ENCODE results near the gene SNX20. TPM values are rescaled to one million over a fixed set of nuclear protein-coding genes. Genes with fewer than 3 reads are reported as not detected.
A peak's percentile ranks its signal among the peaks of the same experiment; 100 is the strongest.

SNX20 gene
- polyA plus RNA-seq (2013, experiment 1 of 2; ENCODE audit: insufficient read length): not detected
- not detected for polyA plus RNA-seq (2013, experiment 2 of 2; ENCODE audit: insufficient read length)

GRCh38 chr16:50681021-50681885 lies at the start of gene SNX20:
Gene SNX20 (minus strand): TSS chr16:50681312. CDS start chr16:50677526, 3,786 bp downstream.
- DNase-seq: no peak

DNA sequence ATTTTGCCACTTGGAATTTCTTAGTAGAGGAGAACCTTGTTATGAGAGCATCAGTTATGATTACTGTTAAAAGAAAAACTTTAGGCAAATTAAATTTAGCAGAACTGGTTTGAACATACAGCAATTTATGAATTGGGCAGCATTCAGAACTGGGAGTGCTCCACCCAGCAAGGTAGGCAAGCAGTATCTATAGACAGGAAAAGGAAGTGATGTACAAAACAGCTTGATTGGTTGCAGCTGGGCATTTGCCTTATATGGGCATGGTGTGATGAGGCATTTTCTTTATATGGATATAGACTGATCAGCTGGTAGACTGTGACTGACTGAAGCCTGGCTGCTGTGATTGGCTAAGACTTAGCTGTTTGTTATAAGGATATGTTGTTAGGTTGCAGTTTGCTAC lies 43.2 kb upstream of the SNX20 start:
- no peak for DNase-seq

DNA sequence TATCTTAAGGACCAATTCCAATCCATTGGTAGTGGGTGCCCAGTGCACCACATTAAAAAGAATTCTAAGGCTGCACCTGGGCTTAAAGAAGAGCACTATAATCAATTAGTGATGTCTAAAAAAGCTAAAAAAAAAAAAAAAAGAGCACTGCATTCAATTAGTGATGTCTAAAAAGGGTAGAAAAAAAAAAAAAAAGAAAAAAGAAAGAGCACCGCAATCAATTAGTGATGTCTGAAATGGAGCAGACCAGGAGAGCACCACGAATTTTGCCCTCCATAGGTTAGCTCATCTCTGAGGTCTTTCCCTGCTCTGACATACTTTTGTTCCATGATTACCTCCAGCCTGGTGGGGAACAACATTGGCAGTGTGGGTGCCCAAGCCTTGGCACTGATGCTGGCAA lies 41.8 kb upstream of the SNX20 start:
- DNase-seq: no peak

GRCh38 chr16:50722405-50722737 lies 41.3 kb upstream of the SNX20 start:
- DNase-seq: no peak

GRCh38 chr16:50721549-50722404 lies 40.7 kb upstream of the SNX20 start:
- DNase-seq: no peak

- DNase-seq: no peak
These were observed 38.6 kb upstream of the SNX20 start for GRCh38 chr16:50719401-50720337.

DNA sequence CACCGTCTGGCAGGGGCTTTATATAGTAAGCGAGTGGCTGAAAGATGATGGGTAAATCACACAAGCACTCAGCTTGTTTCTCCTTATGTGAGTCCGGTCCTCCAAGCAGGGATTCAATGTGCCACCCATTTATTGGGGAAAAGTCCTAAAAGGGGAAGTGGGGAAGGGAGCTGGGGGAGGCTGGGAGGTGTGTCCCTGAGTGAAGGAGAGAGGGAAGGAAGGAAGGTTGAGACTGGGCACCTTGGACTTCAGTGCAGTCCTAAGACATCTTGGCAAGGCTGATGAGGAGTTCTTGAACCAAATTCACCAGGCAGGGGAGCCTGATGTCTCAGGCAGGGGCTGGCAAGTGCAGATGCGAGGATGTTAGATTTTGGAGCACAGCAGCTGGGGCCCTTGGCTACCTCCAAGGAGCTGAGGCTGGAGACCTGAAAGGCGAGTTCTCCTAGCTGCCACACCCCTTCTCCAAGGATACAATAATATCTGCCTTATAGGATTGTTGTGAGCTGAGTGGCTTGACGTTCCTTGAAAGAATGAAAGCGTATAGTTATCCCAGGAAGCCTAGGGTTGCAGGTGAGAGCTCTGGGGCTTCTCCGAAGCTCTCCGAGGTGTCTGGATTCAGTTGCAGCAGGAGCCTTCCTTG lies 37.8 kb upstream of the SNX20 start:
- DNase-seq: no peak

DNA sequence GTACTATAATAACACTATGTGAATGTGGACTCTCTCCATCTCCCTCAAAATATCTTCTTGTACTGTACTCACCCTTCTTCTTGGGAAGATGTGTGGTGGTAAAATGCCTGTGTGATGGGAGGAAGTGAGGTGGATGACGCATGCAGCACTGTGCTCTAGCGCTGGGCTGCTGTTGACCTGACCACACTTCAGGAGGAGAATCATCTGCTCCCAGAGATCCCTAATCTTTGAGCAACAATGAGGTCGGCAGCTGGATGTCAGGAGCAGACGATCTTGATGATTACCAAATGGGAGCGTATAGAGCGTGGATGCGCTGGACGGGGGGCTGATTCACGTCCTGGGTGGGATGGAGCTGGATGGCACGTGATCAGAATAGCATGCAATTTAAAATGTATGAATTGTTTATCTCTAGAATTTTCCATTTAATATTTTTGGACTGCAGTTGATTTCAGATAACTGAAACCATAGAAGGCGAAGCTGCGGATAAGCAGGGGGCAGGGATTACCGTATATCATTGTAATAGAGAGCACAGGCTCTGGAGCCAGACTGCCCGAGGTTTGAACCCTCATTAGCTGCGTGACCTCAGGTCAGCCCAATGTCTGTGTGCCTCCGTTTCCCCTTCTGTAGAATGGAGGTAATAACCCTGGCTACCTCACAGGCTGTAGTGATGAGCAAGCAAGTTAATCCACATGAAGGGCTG lies 37.1 kb upstream of the SNX20 start:
- peak; percentile 33 for DNase-seq

- DNase-seq: no peak
These were observed 36.4 kb upstream of the SNX20 start for GRCh38 chr16:50717494-50717893.

GRCh38 chr16:50717091-50717490 lies 36.0 kb upstream of the SNX20 start:
- DNase-seq: no peak

DNA sequence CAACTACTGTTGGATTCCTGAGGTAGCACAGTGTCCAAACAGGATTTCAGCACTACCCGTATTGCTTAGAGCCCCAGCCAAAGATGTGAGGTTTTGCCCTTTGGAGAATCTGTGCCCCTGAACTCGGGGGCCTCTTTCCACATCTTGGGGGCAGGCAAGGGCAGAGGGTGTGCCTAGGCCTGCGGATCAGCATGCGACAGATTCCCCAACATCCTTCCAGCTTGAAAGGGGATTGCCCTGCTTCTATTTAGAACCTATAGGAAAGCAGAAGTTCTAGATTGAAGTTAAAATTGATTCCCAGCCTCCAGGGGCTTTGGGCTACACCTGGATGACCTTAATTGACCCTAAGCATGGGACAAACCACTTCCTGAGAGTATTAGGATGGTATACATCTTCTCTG lies 31.8 kb upstream of the SNX20 start:
- no peak for DNase-seq

GRCh38 chr16:50712560-50712898 lies 31.4 kb upstream of the SNX20 start:
- peak; percentile 32 for DNase-seq

GRCh38 chr16:50711862-50712559 lies 30.9 kb upstream of the SNX20 start:
- DNase-seq: no peak

GRCh38 chr16:50711040-50711439 lies 29.9 kb upstream of the SNX20 start:
- no peak for DNase-seq

DNA sequence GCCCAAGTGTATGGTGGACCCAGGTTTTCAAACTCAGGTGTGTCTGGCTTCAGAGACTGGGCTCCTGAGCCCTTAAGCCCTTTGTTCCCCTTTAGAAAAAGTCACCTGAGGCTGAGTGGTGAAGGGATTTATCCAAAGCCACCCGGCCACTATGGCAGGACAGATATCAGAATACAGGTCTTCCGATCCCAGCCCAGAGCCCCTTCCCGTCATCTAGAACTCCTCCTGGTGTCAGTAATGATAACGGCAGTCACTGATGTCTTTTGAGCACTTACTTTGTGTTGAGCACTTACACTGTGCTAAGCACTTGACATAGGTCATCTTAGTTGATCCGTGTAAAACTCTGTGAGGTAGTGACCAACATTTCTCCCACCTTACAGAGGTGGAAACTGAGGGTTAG lies 28.9 kb upstream of the SNX20 start:
- DNase-seq: no peak

DNA sequence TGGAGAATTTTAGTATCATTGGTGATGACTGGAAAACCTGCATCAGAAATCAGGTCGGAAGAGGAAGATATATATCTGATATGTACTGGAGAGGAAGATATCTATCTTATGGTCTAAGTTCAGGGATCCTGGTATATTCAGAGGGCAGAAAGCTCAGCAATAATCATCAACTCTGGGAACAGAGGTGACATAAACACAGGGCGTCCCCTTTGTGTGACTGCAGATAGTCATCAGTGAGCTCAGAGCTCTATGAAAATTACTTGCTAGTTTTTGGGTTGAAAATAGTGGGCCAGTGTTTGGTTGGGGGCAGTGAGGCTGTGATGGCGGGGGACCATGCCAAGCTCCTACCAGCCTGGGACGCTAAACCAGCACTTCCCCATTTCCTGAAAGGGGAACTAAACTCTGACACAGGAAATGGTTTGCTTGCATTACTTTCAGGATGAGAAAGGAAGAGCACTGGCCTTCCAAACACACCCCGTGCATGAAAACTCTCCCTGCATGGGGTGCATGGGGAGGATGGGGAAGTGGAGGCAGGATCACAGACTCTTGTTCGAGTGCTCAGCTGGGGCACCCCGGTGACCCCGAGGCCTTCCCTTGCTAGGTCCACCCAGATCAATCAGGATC lies 28.1 kb upstream of the SNX20 start:
- DNase-seq: no peak

DNA sequence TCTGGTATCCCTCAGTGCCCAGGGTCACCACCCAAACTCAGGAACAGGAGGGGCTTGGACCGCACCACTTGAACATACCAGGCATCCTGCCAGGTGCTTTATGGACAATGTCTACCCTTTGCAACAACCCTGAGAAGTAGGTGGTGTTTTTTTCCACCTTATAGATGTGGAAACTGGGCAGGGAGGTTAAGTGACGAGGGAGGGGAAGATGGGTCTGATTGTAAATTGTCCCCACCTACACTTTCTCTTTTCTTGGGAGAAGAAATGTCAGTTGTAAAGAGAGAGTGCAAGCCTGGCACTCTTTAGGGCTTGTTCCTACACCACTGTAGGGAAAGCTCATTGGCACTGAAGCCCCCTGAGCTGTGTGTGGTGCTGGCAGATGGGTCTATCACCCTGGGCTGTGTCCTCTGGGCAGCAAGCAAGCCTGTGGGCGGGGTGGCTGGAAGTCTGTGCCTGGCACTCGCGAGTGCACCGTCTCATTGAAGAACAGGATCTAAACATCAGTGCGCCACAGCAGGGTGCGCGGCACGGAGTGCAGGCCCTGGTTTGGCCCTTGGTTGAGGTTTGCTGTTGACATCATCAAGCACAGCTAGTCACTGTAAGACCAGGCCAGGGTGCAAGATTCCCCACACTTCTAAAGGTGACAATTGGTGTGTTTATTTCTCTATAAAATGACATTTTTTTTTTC lies 27.4 kb upstream of the SNX20 start:
- no peak for DNase-seq

- DNase-seq: no peak
These were observed 25.1 kb upstream of the SNX20 start for GRCh38 chr16:50706250-50706649.

DNA sequence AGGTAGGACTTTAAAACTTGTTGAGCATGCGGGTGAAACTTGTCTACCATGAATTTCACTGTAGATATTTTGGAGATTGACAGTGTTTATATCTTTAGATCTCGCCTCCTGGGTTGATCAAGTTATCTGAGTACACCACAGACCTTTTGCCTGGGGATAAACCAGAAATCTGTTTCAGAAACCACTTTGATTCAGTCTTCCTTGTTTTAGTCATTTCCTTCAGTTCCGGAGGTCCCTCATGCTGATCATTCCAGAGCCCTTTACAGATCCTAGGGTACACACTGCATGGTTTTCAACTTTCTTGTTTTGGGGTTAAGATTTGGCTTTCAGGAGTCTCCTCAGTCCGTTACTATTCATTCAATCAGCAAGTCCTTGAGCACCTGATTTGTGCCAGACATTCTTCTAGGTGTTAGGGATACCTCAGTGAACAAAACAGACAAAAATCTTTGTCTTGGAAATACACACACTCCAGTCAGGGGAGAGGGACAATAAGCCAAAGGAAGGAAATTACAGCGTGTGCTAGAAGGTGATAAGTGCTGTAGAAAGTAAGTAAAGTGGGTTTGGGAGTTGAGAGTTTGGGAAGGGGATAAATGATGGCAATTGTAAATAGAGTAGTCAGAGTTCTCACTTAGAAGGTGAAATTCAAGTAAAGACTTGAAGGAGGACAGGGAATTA lies 24.5 kb upstream of the SNX20 start:
- DNase-seq: no peak

All from fibroblast of skin of back (primary cell).